Sigmoid colon (tissue), 4 donors: ENCODE results near the gene INSRR.

ENCODE experiments used
- EP300 ChIP-seq, 4 donors: sonication (generic); formaldehyde crosslinking; IDR thresholded peaks; one replicate each; pipeline ENCODE4 v1.6.1; 2017; ENCODE audit warnings: antibody characterized with exemption in 4 of 4
- POLR2A ChIP-seq, 2 donors: fragments of 450-650 bp; IDR thresholded peaks; one replicate each; pipeline ENCODE4 v1.6.1; 2016; ENCODE audit warnings: antibody characterized with exemption in 2 of 2, mild to moderate bottlenecking in 2 of 2, moderate library complexity in 2 of 2
- POLR2AphosphoS5 ChIP-seq, 4 donors: sonication (generic); formaldehyde crosslinking; IDR thresholded peaks; one replicate each; pipeline ENCODE4 v1.6.1; 2017; ENCODE audit warnings: antibody characterized with exemption in 4 of 4

DNA sequence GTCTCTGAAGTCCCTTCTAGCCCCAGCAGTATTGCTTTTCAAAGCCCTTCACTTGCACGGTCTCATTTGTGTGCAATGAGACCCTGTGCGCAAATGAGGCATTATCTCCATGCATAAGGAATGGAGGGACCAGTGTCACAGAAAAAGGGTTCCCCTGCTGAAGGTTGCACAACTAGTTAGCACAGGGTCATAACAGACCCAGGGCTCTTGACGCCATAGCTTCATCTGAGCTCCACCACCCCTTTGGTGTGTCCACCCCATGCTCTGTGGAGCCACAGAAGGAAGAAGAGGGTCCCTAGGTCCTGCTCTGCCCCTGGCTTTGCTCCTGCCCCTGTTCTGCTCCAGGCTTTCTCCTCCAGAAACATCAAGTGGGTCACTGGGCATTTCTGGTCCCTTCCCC is 54.9 kb downstream of the INSRR start:
- TF ChIP-seq POLR2AphosphoS5 (IDR thresholded peaks at IDR 0.05) (no peak), POLR2A (IDR thresholded peaks at IDR 0.05) (no peak), EP300 (IDR thresholded peaks at IDR 0.05) (no peak)
